H1 (cell line): ENCODE results near the gene TCAIM. TPM values are rescaled to one million over a fixed set of nuclear protein-coding genes. Genes with fewer than 3 reads are reported as not detected.

Experiments used
- BRCA1 ChIP-seq: IDR thresholded peaks from 2 replicates; pipeline ENCODE4 v1.6.1; 2012; ENCODE audit warnings: low read depth, low read length, improper control_type of control experiment
- CBX5 ChIP-seq: fragments of 300-800, 300-1000 bp; sonication (generic); IDR thresholded peaks from 2 replicates; pipeline ENCODE4 v1.7.1; 2016; ENCODE audit warnings: antibody characterized with exemption, low read length, low read depth
- CBX8 ChIP-seq: fragments of 300-800, 300-1000 bp; sonication (generic); IDR thresholded peaks from 2 replicates; pipeline ENCODE4 v1.7.1; 2016; ENCODE audit warnings: low read depth, low read length, borderline replicate concordance
- CTBP2 ChIP-seq: IDR thresholded peaks from 2 replicates; pipeline ENCODE4 v1.7.0; 2011; ENCODE audit warnings: borderline replicate concordance, mild to moderate bottlenecking, moderate library complexity, mixed read lengths, low read length; ENCODE audit not compliant: insufficient read depth, insufficient read length
- GABPA ChIP-seq: IDR thresholded peaks from 2 replicates; pipeline ENCODE4 v1.6.1; 2011; ENCODE audit warnings: mild to moderate bottlenecking, low read length, moderate library complexity, borderline replicate concordance; ENCODE audit not compliant: insufficient read depth
- GTF2F1 ChIP-seq: IDR thresholded peaks from 2 replicates; pipeline ENCODE4 v1.6.1; 2012; ENCODE audit warnings: low read depth, low read length, improper control_type of control experiment, borderline replicate concordance
- HDAC6 ChIP-seq: IDR thresholded peaks from one replicate; pipeline ENCODE4 v1.7.1; 2012; ENCODE audit warnings: low read depth, mild to moderate bottlenecking, inconsistent platforms, low read length, moderate library complexity
- KDM1A ChIP-seq: fragments of 200-600, 300-600 bp; sonication (generic); IDR thresholded peaks from 2 replicates; pipeline ENCODE4 v1.7.1; 2016; ENCODE audit warnings: mild to moderate bottlenecking, low read length, borderline replicate concordance
- KDM5A ChIP-seq: fragments of 200-600 bp; IDR thresholded peaks from 2 replicates; pipeline ENCODE4 v1.7.1; 2012; ENCODE audit warnings: mild to moderate bottlenecking, low read length, inconsistent platforms, mixed read lengths
- MAFK ChIP-seq: IDR thresholded peaks from 2 replicates; pipeline ENCODE4 v1.6.1; 2012; ENCODE audit warnings: low read depth, mild to moderate bottlenecking, improper control_type of control experiment, low read length
- NRF1 ChIP-seq: IDR thresholded peaks from 2 replicates; pipeline ENCODE4 v1.6.1; 2011; ENCODE audit warnings: mild to moderate bottlenecking, low read depth, low read length, improper control_type of control experiment
- POU5F1 ChIP-seq: IDR thresholded peaks from 2 replicates; pipeline ENCODE4 v1.6.1; 2011; ENCODE audit warnings: low read depth, mild to moderate bottlenecking, low read length, moderate library complexity
- RBBP5 ChIP-seq: IDR thresholded peaks from 2 replicates; pipeline ENCODE4 v1.7.1; 2012; ENCODE audit warnings: low read depth, mild to moderate bottlenecking, inconsistent platforms, low read length, moderate library complexity, borderline replicate concordance
- RFX5 ChIP-seq: IDR thresholded peaks from 2 replicates; pipeline ENCODE4 v1.6.1; 2011; ENCODE audit warnings: low read depth, low read length, improper control_type of control experiment, borderline replicate concordance
- RNF2 ChIP-seq: fragments of 200-900, 300-1000 bp; sonication (generic); IDR thresholded peaks from 2 replicates; pipeline ENCODE4 v1.7.1; 2016; ENCODE audit warnings: borderline replicate concordance, low read depth, mild to moderate bottlenecking, antibody characterized with exemption, low read length; ENCODE audit not compliant: poor library complexity, severe bottlenecking; ENCODE audit errors: missing control alignments
- SIX5 ChIP-seq: IDR thresholded peaks from 2 replicates; pipeline ENCODE4 v1.6.1; 2011; ENCODE audit warnings: mild to moderate bottlenecking, low read depth, low read length
- SP2 ChIP-seq: IDR thresholded peaks from 2 replicates; pipeline ENCODE4 v1.6.1; 2012; ENCODE audit warnings: mild to moderate bottlenecking, low read length, inconsistent platforms
- SRF ChIP-seq: IDR thresholded peaks from 2 replicates; pipeline ENCODE4 v1.6.1; 2011; ENCODE audit warnings: mild to moderate bottlenecking, low read depth, low read length, moderate library complexity
- YY1 ChIP-seq: IDR thresholded peaks from 2 replicates; pipeline ENCODE4 v1.6.1; 2011; ENCODE audit warnings: low read depth, mild to moderate bottlenecking, low read length
- polyA plus RNA-seq, 7 experiments: library from polyadenylated mRNA; depleted of rRNA in 3 of 7; stranded (reverse) in 5 of 7; unstranded in 2 of 7; fragments of >200 nt in 5 of 7; fragments of 200-250 nt in 2 of 7; gene quantifications; 1 replicate in 5 of 7; 2 replicates in 1 of 7; 4 replicates in 1 of 7; pipeline versions ENCODE4 v1.2.1 to v1.2.3, GENCODE V29; 2011 to 2013; ENCODE audit warnings: missing spikeins in 2 of 7, mixed read lengths in 2 of 7
- total RNA-seq: library from RNA; stranded (reverse); fragmentation: NEBNext Ultra II Directional; extraction: Animal tissue kit (Norgen Biotek cat#: 25700); gene quantifications from 2 replicates; pipeline ENCODE4 v1.2.1, GENCODE V29; 2021
- TF ChIP-seq, protein P1 (sequence below), 3 experiments: IDR thresholded peaks; 1 replicate in 2 of 3; 2 replicates in 1 of 3; pipeline versions ENCODE4 v1.5.1 to v1.6.1; 2011; ENCODE audit warnings: low read length in 3 of 3, mild to moderate bottlenecking in 3 of 3, inconsistent platforms in 2 of 3, low read depth in 1 of 3, moderate library complexity in 1 of 3; ENCODE audit not compliant: insufficient read depth in 1 of 3; ENCODE audit errors: control extremely low read depth in 1 of 3
- TF ChIP-seq, protein P2 (sequence below): IDR thresholded peaks from 2 replicates; pipeline ENCODE4 v1.6.1; 2012; ENCODE audit warnings: inconsistent platforms

TCAIM gene
- total and polyA plus RNA-seq, 2 of the 8 experiments (the other 6 are each of a cell fraction or from before 2014, with no cell fraction given): 6.9 to 22.1 TPM

DNA sequence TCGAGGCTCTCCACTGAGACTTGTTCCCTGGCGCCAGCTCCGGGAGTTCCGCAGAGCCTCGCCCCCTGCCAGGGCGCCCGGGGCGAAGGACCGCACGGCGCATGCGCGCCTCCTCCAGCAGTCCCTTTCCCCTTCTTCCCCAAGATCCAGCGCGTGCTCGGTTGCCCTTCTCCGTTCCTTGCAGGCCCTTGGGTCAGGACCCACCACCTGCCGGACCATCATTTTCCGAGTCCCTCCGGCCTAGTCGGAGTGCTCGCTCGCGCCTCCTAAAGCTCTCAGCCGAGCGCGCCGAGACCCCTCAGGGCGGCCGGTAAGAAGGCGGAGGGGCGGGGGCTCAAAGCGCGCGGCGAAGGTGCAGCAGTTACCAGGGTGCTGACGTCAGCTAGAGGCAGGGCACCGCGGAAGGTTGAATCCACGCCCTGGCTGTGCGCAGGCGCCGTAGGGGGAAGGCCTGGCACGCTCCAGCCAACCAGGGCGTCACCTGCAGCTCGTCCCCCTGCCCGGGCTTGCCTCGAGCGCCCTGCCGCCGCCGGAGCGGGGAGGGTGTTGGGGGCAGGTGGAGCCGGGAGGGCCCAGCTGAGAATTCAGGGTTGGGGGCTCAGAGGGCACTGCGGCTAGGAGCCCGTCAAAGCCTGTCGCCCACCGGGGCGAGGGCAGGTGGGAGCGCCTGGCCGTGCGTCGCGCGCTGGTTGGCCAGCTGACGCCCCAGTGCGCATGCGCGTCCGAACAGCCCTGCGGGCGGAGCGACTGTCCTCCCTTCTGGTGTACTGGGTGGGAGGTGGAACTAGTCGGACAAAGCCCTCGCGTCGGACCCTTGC, at the start of gene TCAIM (continued):
- no peak for TF ChIP-seq KDM5A
- TF ChIP-seq GABPA: no peak
- peak; percentile 60; the same call in 1 of the 2 replicates for TF ChIP-seq RBBP5
- no peak for TF ChIP-seq CTBP2
- TF ChIP-seq CBX8: no peak
- TF ChIP-seq RNF2: no peak
- no peak for TF ChIP-seq SP2
- peak; percentile 43; the same call in 1 of the 2 replicates for TF ChIP-seq RFX5
- TF ChIP-seq, protein P1, sequence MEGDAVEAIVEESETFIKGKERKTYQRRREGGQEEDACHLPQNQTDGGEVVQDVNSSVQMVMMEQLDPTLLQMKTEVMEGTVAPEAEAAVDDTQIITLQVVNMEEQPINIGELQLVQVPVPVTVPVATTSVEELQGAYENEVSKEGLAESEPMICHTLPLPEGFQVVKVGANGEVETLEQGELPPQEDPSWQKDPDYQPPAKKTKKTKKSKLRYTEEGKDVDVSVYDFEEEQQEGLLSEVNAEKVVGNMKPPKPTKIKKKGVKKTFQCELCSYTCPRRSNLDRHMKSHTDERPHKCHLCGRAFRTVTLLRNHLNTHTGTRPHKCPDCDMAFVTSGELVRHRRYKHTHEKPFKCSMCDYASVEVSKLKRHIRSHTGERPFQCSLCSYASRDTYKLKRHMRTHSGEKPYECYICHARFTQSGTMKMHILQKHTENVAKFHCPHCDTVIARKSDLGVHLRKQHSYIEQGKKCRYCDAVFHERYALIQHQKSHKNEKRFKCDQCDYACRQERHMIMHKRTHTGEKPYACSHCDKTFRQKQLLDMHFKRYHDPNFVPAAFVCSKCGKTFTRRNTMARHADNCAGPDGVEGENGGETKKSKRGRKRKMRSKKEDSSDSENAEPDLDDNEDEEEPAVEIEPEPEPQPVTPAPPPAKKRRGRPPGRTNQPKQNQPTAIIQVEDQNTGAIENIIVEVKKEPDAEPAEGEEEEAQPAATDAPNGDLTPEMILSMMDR (IDR thresholded peaks at IDR 0.05; ENCODE audit: control extremely low read depth in 1 of 3, insufficient read depth in 1 of 3, low read depth in 1 of 3, low read length in 3 of 3): no peak
- no peak for TF ChIP-seq SIX5
- TF ChIP-seq SRF: no peak
- TF ChIP-seq KDM1A: no peak
- TF ChIP-seq MAFK: no peak
- TF ChIP-seq CBX5: no peak
- peak; percentile 73 for TF ChIP-seq NRF1
- TF ChIP-seq BRCA1: no peak
- no peak for TF ChIP-seq GTF2F1
- TF ChIP-seq, protein P2, sequence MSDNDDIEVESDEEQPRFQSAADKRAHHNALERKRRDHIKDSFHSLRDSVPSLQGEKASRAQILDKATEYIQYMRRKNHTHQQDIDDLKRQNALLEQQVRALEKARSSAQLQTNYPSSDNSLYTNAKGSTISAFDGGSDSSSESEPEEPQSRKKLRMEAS: peak; percentile 95
- TF ChIP-seq YY1: no peak
- TF ChIP-seq POU5F1: no peak
- no peak for TF ChIP-seq HDAC6
